AG09319 (cell line): ENCODE results near the gene RYR3.

Experiments
- DNase-seq: peaks from one replicate; pipeline ENCODE4 v3.0.0-alpha.2; 2010; ENCODE audit warnings: low read depth; ENCODE audit errors: extremely low read depth
- CTCF ChIP-seq: IDR thresholded peaks from 2 replicates; pipeline ENCODE4 v1.5.1; 2011; ENCODE audit warnings: low read depth, mild to moderate bottlenecking, inconsistent platforms, low read length, moderate library complexity

The RYR3 gene

GRCh38 chr15:33644304-33644703, 333.5 kb downstream of the RYR3 start:
- TF ChIP-seq CTCF = no peak
- no peak for DNase-seq

GRCh38 chr15:33646744-33647143, 336.0 kb downstream of the RYR3 start:
- DNase-seq = no peak

GRCh38 chr15:33649217-33649933, 338.6 kb downstream of the RYR3 start:
- TF ChIP-seq CTCF = no peak
- DNase-seq = no peak

More at GRCh38 chr15:33646744-33647143, 336.0 kb downstream of the RYR3 start:
- TF ChIP-seq CTCF = no peak

- no peak for TF ChIP-seq CTCF
- DNase-seq = no peak
These were observed 344.1 kb downstream of the RYR3 start for GRCh38 chr15:33654860-33655259.

GRCh38 chr15:33655488-33655887, 344.7 kb downstream of the RYR3 start:
- no peak for TF ChIP-seq CTCF
- DNase-seq = no peak

- TF ChIP-seq CTCF = no peak
- no peak for DNase-seq
These were observed 345.4 kb downstream of the RYR3 start for GRCh38 chr15:33656168-33656567.

GRCh38 chr15:33660151-33660550, 349.4 kb downstream of the RYR3 start:
- TF ChIP-seq CTCF = no peak
- DNase-seq = no peak
